Hematopoietic multipotent progenitor cell treated with erythropoietin and hydrocortisone succinate and interleukin-3 and kit ligand, for 15 days (in vitro differentiated cells): ENCODE data around the gene RUFY4.
"Not testable (repeated sequence)": the region's sequence is repeated elsewhere in the genome, so short reads cannot be mapped to it uniquely, and the experiment has no call there.

ENCODE experiments used
- DNase-seq: peaks from one replicate; pipeline ENCODE4 v3.0.0-alpha.2; 2015; ENCODE audit warnings: low spot score

The RUFY4 gene

GRCh38 chr2:218086478-218086877, 17.4 kb downstream of the RUFY4 start:
- no peak for DNase-seq

- DNase-seq, result no peak
Observed at GRCh38 chr2:218089259-218089658, 20.2 kb downstream of the RUFY4 start.

GRCh38 chr2:218091746-218092145, 22.7 kb downstream of the RUFY4 start:
- DNase-seq, result no peak

- no peak for DNase-seq
Observed at GRCh38 chr2:218093879-218094278, 24.8 kb downstream of the RUFY4 start.

GRCh38 chr2:218095853-218096252, 26.8 kb downstream of the RUFY4 start:
- DNase-seq, result no peak

GRCh38 chr2:218097975-218098374, 28.9 kb downstream of the RUFY4 start:
- no peak for DNase-seq

GRCh38 chr2:218108834-218109233, 39.8 kb downstream of the RUFY4 start:
- not testable (repeated sequence) for DNase-seq

GRCh38 chr2:218121789-218122188, 52.7 kb downstream of the RUFY4 start:
- DNase-seq, result not testable (repeated sequence)

- not testable (repeated sequence) for DNase-seq
Observed at GRCh38 chr2:218122286-218122685, 53.2 kb downstream of the RUFY4 start.

- DNase-seq, result no peak
Observed at GRCh38 chr2:218123986-218124385, 54.9 kb downstream of the RUFY4 start.

- DNase-seq, result no peak
Observed at GRCh38 chr2:218125095-218125494, 56.0 kb downstream of the RUFY4 start.

GRCh38 chr2:218125626-218126080, 56.6 kb downstream of the RUFY4 start, which contains the start of gene CXCR2:
TSS of gene CXCR2 (plus strand) at chr2:218126028. CDS start at chr2:218134802, 8,774 bp downstream.
- DNase-seq, result no peak

- no peak for DNase-seq
Observed at GRCh38 chr2:218127929-218128455, 58.9 kb downstream of the RUFY4 start.

- no peak for DNase-seq
Observed at GRCh38 chr2:218128781-218129457, 59.9 kb downstream of the RUFY4 start.

GRCh38 chr2:218129458-218130135, 60.5 kb downstream of the RUFY4 start:
- no peak for DNase-seq

- DNase-seq, result no peak
Observed at GRCh38 chr2:218130377-218130776, 61.3 kb downstream of the RUFY4 start.

GRCh38 chr2:218130822-218131221, 61.8 kb downstream of the RUFY4 start:
- DNase-seq, result no peak

- no peak for DNase-seq
Observed at GRCh38 chr2:218137514-218137913, 68.5 kb downstream of the RUFY4 start.

GRCh38 chr2:218138047-218138446, 69.0 kb downstream of the RUFY4 start:
- no peak for DNase-seq
